Endodermal cell (in vitro differentiated cells): Measurements from ENCODE around the gene RBM47. TPM values are rescaled to one million over a fixed set of nuclear protein-coding genes. Genes with fewer than 3 reads are reported as not detected.
A peak's percentile ranks its signal among the peaks of the same experiment; 100 is the strongest.

Source experiments
- DNase-seq: peaks from one replicate; pipeline ENCODE4 v3.0.0-alpha.2; 2017
- H3K27ac ChIP-seq: 2 replicates; pipeline ENCODE4 v1.5.1; 2013; ENCODE audit warnings: mild to moderate bottlenecking, low read depth, low read length, moderate library complexity
- H3K27me3 ChIP-seq: 2 replicates; pipeline ENCODE4 v1.6.1; 2013; ENCODE audit warnings: mild to moderate bottlenecking, low read length, moderate library complexity; ENCODE audit not compliant: insufficient read depth, control insufficient read depth, poor library complexity, severe bottlenecking
- H3K36me3 ChIP-seq: 2 replicates; pipeline ENCODE4 v1.7.0; 2013; ENCODE audit warnings: mild to moderate bottlenecking, low read length, moderate library complexity; ENCODE audit not compliant: control insufficient read depth, insufficient read depth
- H3K4me1 ChIP-seq: one replicate; pipeline ENCODE4 v1.7.0; 2013; ENCODE audit warnings: low read length; ENCODE audit not compliant: control insufficient read depth, insufficient read depth
- H3K4me3 ChIP-seq: 2 replicates; pipeline ENCODE4 v1.5.1; 2013; ENCODE audit warnings: mild to moderate bottlenecking, low read length, moderate library complexity
- H3K9ac ChIP-seq: 2 replicates; pipeline ENCODE4 v1.6.1; 2013; ENCODE audit warnings: mild to moderate bottlenecking, low read length, moderate library complexity; ENCODE audit not compliant: poor library complexity, severe bottlenecking; ENCODE audit errors: extremely low read depth
- H3K9me3 ChIP-seq: 2 replicates; pipeline ENCODE4 v1.6.1; 2013; ENCODE audit warnings: mild to moderate bottlenecking, low read length, moderate library complexity; ENCODE audit not compliant: control insufficient read depth
- H3K27ac Mint-ChIP-seq: 2 replicates; pipeline ENCODE4 v1.8.0; 2020; ENCODE audit warnings: mixed read lengths
- H3K27me3 Mint-ChIP-seq: 2 replicates; pipeline ENCODE4 v1.8.0; 2021; ENCODE audit warnings: mild to moderate bottlenecking, mixed read lengths; ENCODE audit not compliant: insufficient read depth
- H3K36me3 Mint-ChIP-seq: 2 replicates; pipeline ENCODE4 v1.8.0; 2020; ENCODE audit warnings: low read depth, mixed read lengths
- H3K4me1 Mint-ChIP-seq: 2 replicates; pipeline ENCODE4 v1.8.0; 2020; ENCODE audit warnings: mixed read lengths
- H3K4me3 Mint-ChIP-seq: 2 replicates; pipeline ENCODE4 v1.8.0; 2020; ENCODE audit warnings: mild to moderate bottlenecking, moderate library complexity, mixed read lengths
- H3K9me3 Mint-ChIP-seq: 2 replicates; pipeline ENCODE4 v1.8.0; 2020; ENCODE audit warnings: mild to moderate bottlenecking, mixed read lengths
- CTCF ChIP-seq: fragments of 200-600 bp; sonication (generic); conservative IDR thresholded peaks from 2 replicates; pipeline ENCODE4 v1.5.0; 2021; ENCODE audit warnings: antibody characterized with exemption, mild to moderate bottlenecking
- WGBS, 2 experiments: methylation state at CpG; one replicate each; pipeline versions ENCODE4 v1.1.5 to v1.1.7; 2013; ENCODE audit warnings: missing lambda C conversion rate in 2 of 2, mixed read lengths in 1 of 2; ENCODE audit not compliant: insufficient coverage in 1 of 2, insufficient read length in 1 of 2; 5-methylcytosine and 5-hydroxymethylcytosine counted together
- total RNA-seq, 2 donors: library from RNA; stranded (reverse); fragmentation: NEBNext Ultra II Directional in 1 of 2; extraction: Animal tissue kit (Norgen Biotek cat#: 25700) in 1 of 2; gene quantifications; 2 replicates in 1 of 2; 3 replicates in 1 of 2; pipeline ENCODE4 v1.2.1, GENCODE V29; 2021

Gene RBM47
- total RNA-seq, 2 donors from 2014 or later = 71.7 to 90.6 TPM

DNA sequence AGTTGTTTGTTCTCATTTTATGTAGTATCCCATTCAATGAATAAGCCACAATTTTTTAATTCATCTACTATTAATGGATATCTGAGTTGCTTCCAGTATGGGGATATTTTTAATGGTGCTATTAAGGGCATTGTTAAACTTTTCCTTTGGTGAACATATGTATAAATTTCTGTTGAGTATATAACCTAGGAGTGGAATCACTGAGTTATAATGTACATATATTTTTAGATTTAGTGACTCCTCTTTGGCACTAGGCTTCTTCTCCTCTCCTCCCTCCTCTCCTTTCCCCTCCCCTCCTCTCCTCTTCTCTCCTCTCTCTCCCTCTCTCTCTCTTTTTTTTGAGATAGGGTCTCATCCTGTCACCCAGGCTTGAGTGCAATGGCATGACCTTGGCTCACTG is 26.4 kb downstream of the RBM47 start:
- H3K4me3 ChIP-seq = no peak overlapping the region
- H3K9me3 Mint-ChIP-seq = no peaks in the 10 kb centered on the region
- H3K27ac Mint-ChIP-seq = peak overlapping the region; percentile 3
- no peak overlapping the region for H3K27ac ChIP-seq
- no peaks in the 10 kb centered on the region for H3K27me3 Mint-ChIP-seq
- peaks cover 41% of the 10 kb centered on the region for H3K36me3 Mint-ChIP-seq
- no peak for DNase-seq
- no peak overlapping the region for H3K4me3 Mint-ChIP-seq
- H3K36me3 ChIP-seq = no peaks in the 10 kb centered on the region
- TF ChIP-seq CTCF = no peak
- peaks cover 8% of the 10 kb centered on the region for H3K4me1 Mint-ChIP-seq
- H3K9me3 ChIP-seq = no peaks in the 10 kb centered on the region
- H3K9ac ChIP-seq = no peak overlapping the region
- no peaks in the 10 kb centered on the region for H3K27me3 ChIP-seq
- no peaks in the 10 kb centered on the region for H3K4me1 ChIP-seq

- H3K9me3 ChIP-seq = no peaks in the 10 kb centered on the region
- Mint-ChIP-seq H3K27me3 (no peaks in the 10 kb centered on the region), H3K4me3 (no peak overlapping the region), H3K27ac (peak overlapping the region; percentile 84), H3K9me3 (no peaks in the 10 kb centered on the region), H3K4me1 (peaks cover 8% of the 10 kb centered on the region), H3K36me3 (peaks cover 32% of the 10 kb centered on the region)
- WGBS, 2 experiments = 84 to 91% methylated on average over 5 to 7 of the region's 7 CpGs
- no peak for TF ChIP-seq CTCF
- H3K27ac ChIP-seq = no peak overlapping the region
- H3K27me3 ChIP-seq = no peaks in the 10 kb centered on the region
- peaks cover under 1% of the 10 kb centered on the region for H3K4me1 ChIP-seq
- no peak overlapping the region for H3K4me3 ChIP-seq
- no peak overlapping the region for H3K9ac ChIP-seq
- H3K36me3 ChIP-seq = no peaks in the 10 kb centered on the region
- no peak for DNase-seq
Measured at GRCh38 chr4:40601641-40602040, 28.0 kb downstream of the RBM47 start.

DNA sequence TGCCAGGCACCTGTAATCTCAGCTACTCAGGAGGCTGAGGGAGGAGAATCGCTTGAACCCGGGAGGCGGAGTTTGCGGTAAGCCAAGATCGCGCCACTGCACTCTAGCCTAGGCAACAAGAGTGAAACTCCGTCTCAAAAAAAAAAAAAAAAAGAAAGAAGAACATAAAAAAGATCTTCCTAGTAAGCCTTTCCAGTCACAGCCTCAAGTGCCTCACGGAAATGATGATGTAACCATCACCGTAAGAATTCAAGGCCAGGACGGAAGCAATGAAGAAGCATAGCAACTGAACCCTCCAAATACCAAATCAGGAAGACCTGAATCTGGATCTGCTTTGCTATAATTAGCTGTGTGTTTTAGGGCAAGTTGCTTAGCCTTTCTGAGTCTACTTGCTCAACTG is 28.8 kb downstream of the RBM47 start:
- Histone ChIP-seq H3K4me3 (no peak overlapping the region), H3K9me3 (no peaks in the 10 kb centered on the region), H3K9ac (no peak overlapping the region), H3K27me3 (no peaks in the 10 kb centered on the region), H3K27ac (no peak overlapping the region), H3K36me3 (no peaks in the 10 kb centered on the region), H3K4me1 (peaks cover 5% of the 10 kb centered on the region)
- WGBS, 2 experiments = 95 to 100% methylated on average over 2 to 9 of the region's 10 CpGs
- Mint-ChIP-seq H3K4me1 (peaks cover 16% of the 10 kb centered on the region), H3K36me3 (peaks cover 30% of the 10 kb centered on the region), H3K27ac (peak overlapping the region; percentile 10), H3K4me3 (no peak overlapping the region), H3K9me3 (no peaks in the 10 kb centered on the region), H3K27me3 (no peaks in the 10 kb centered on the region)
- TF ChIP-seq CTCF = no peak
- DNase-seq = no peak
